ENCODE data around the gene KCNF1. TPM values are rescaled to one million over a fixed set of nuclear protein-coding genes. Genes with fewer than 3 reads are reported as not detected.

KCNF1 gene
- polyA plus RNA-seq, 1 donor from 2014 or later = 11.4 TPM

DNA sequence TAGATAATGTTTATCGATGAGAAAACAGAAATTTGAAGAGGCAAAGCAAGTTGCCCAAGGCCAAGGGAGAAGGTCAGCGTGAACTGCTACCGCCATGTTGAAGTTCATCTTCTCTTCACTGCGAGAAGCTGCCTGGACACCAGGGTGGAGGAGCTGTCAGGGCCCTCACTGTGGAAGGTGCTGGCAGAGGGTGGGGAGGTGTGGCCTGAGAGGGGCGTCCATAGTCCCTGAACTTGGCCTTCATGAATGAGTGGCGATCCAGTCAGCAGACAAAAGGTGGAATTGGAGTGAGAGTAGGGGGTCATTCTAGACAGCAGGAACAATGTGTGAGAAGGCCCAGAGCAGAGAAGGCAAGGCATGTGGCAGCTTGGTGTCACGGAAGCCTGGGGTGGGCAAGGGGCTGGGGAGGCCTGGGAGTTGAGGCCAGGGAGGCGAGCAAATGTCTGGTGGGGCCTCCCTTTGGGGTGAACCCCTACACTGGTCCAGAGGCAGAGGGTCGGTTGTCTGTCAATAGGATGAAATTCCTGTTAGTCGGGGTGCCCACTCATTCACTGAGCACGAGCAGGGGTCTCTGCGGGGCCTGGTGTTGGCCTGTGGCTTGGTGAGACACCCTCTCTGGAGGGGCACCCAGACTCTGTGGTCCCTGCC lies 33.3 kb upstream of the KCNF1 start:
- Histone ChIP-seq H3K9me2 (ENCODE audit: insufficient read depth, low read length) (no peaks in the 10 kb centered on the region), H3K36me3 (ENCODE audit: insufficient read depth, low read length) (no peaks in the 10 kb centered on the region), H3F3A (ENCODE audit: insufficient read depth, low read length, poor library complexity, severe bottlenecking) (no peaks in the 10 kb centered on the region), H3K27ac (ENCODE audit: low read length) (no peak overlapping the region), H3K4me3 (ENCODE audit: low read length) (no peak overlapping the region), H4K20me1 (ENCODE audit: insufficient read depth) (no peaks in the 10 kb centered on the region), H3K9ac (ENCODE audit: low read length) (no peak overlapping the region), H3K79me2 (replicated peaks; ENCODE audit: insufficient read depth, low read length) (no peaks in the 10 kb centered on the region), H3K9me3 (ENCODE audit: low read length) (no peaks in the 10 kb centered on the region), H3K27me3 (ENCODE audit: insufficient read depth, low read depth, low read length) (no peaks in the 10 kb centered on the region), H2AFZ (ENCODE audit: low read depth, low read length) (no peak overlapping the region), H3K4me2 (ENCODE audit: low read length) (no peak overlapping the region)
- TF ChIP-seq EP300 (conservative IDR thresholded peaks at IDR 0.05; ENCODE audit: poor library complexity, severe bottlenecking) = no peak
- TF ChIP-seq, protein P1, sequence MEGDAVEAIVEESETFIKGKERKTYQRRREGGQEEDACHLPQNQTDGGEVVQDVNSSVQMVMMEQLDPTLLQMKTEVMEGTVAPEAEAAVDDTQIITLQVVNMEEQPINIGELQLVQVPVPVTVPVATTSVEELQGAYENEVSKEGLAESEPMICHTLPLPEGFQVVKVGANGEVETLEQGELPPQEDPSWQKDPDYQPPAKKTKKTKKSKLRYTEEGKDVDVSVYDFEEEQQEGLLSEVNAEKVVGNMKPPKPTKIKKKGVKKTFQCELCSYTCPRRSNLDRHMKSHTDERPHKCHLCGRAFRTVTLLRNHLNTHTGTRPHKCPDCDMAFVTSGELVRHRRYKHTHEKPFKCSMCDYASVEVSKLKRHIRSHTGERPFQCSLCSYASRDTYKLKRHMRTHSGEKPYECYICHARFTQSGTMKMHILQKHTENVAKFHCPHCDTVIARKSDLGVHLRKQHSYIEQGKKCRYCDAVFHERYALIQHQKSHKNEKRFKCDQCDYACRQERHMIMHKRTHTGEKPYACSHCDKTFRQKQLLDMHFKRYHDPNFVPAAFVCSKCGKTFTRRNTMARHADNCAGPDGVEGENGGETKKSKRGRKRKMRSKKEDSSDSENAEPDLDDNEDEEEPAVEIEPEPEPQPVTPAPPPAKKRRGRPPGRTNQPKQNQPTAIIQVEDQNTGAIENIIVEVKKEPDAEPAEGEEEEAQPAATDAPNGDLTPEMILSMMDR (IDR thresholded peaks at IDR 0.05; ENCODE audit: poor library complexity, severe bottlenecking) = no peak
- TF ChIP-seq MXI1 (conservative IDR thresholded peaks at IDR 0.05; ENCODE audit: poor library complexity, severe bottlenecking) = no peak
- TF ChIP-seq RAD21 (conservative IDR thresholded peaks at IDR 0.05) = no peak
- no peak for TF ChIP-seq EZH2 (IDR thresholded peaks at IDR 0.05; ENCODE audit: borderline replicate concordance, insufficient read depth, low read length, poor library complexity, severe bottlenecking)
- no peak for TF ChIP-seq TAF1 (IDR thresholded peaks at IDR 0.05; ENCODE audit: low read depth)
- TF ChIP-seq, protein P2, sequence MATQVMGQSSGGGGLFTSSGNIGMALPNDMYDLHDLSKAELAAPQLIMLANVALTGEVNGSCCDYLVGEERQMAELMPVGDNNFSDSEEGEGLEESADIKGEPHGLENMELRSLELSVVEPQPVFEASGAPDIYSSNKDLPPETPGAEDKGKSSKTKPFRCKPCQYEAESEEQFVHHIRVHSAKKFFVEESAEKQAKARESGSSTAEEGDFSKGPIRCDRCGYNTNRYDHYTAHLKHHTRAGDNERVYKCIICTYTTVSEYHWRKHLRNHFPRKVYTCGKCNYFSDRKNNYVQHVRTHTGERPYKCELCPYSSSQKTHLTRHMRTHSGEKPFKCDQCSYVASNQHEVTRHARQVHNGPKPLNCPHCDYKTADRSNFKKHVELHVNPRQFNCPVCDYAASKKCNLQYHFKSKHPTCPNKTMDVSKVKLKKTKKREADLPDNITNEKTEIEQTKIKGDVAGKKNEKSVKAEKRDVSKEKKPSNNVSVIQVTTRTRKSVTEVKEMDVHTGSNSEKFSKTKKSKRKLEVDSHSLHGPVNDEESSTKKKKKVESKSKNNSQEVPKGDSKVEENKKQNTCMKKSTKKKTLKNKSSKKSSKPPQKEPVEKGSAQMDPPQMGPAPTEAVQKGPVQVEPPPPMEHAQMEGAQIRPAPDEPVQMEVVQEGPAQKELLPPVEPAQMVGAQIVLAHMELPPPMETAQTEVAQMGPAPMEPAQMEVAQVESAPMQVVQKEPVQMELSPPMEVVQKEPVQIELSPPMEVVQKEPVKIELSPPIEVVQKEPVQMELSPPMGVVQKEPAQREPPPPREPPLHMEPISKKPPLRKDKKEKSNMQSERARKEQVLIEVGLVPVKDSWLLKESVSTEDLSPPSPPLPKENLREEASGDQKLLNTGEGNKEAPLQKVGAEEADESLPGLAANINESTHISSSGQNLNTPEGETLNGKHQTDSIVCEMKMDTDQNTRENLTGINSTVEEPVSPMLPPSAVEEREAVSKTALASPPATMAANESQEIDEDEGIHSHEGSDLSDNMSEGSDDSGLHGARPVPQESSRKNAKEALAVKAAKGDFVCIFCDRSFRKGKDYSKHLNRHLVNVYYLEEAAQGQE (IDR thresholded peaks at IDR 0.05; ENCODE audit: borderline replicate concordance) = no peak
- TF ChIP-seq POLR2AphosphoS5 (IDR thresholded peaks at IDR 0.05) = no peak
- TF ChIP-seq SMC3 (conservative IDR thresholded peaks at IDR 0.05; ENCODE audit: poor library complexity) = no peak

DNA sequence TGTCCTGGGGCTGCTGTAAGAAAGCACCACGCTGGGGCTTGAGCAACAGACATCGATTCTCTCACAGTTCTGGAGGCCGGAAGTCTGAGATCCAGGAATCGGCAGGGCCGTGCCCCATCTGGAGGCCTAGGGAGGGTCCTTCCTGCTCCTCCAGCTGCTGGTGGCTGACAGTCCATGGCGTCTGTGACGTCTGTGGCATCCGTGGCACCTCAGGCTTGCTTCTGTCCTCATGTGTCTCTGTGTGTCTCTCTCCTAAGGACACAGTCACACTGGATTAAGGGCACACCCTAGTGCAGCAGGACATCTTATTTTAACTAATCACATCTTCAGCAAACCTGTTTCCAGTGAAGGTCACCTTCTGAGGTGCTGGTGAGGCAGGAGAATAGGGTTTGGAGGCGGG lies 32.6 kb upstream of the KCNF1 start:
- no peaks in the 10 kb centered on the region for H3K79me2 ChIP-seq (replicated peaks; ENCODE audit: insufficient read depth, low read length)

More for the DNA sequence above, 32.6 kb upstream of the KCNF1 start:
- Histone ChIP-seq H3K9ac (ENCODE audit: low read length) (no peak overlapping the region), H3K4me2 (ENCODE audit: low read length) (no peak overlapping the region), H2AFZ (ENCODE audit: low read depth, low read length) (no peak overlapping the region), H4K20me1 (ENCODE audit: insufficient read depth) (no peaks in the 10 kb centered on the region), H3K36me3 (ENCODE audit: insufficient read depth, low read length) (no peaks in the 10 kb centered on the region), H3K9me2 (ENCODE audit: insufficient read depth, low read length) (no peaks in the 10 kb centered on the region), H3K9me3 (ENCODE audit: low read length) (no peaks in the 10 kb centered on the region), H3F3A (ENCODE audit: insufficient read depth, low read length, poor library complexity, severe bottlenecking) (no peaks in the 10 kb centered on the region), H3K4me3 (ENCODE audit: low read length) (no peak overlapping the region), H3K27ac (ENCODE audit: low read length) (no peak overlapping the region), H3K27me3 (ENCODE audit: insufficient read depth, low read depth, low read length) (no peaks in the 10 kb centered on the region)
- TF ChIP-seq TAF1 (IDR thresholded peaks at IDR 0.05; ENCODE audit: low read depth) = no peak
- TF ChIP-seq MXI1 (conservative IDR thresholded peaks at IDR 0.05; ENCODE audit: poor library complexity, severe bottlenecking) = no peak
- TF ChIP-seq EZH2 (IDR thresholded peaks at IDR 0.05; ENCODE audit: borderline replicate concordance, insufficient read depth, low read length, poor library complexity, severe bottlenecking) = no peak
- no peak for TF ChIP-seq EP300 (conservative IDR thresholded peaks at IDR 0.05; ENCODE audit: poor library complexity, severe bottlenecking)
- TF ChIP-seq, protein P2 (IDR thresholded peaks at IDR 0.05; ENCODE audit: borderline replicate concordance) = no peak
- TF ChIP-seq, protein P1 (IDR thresholded peaks at IDR 0.05; ENCODE audit: poor library complexity, severe bottlenecking) = no peak
- TF ChIP-seq POLR2AphosphoS5 (IDR thresholded peaks at IDR 0.05) = no peak
- no peak for TF ChIP-seq RAD21 (conservative IDR thresholded peaks at IDR 0.05)
- no peak for TF ChIP-seq SMC3 (conservative IDR thresholded peaks at IDR 0.05; ENCODE audit: poor library complexity)
